Neural progenitor cell (in vitro differentiated cells): ENCODE data around the gene ZNF189.

ENCODE experiments used
- EZH2 ChIP-seq: fragments of 200-600 bp; sonication (generic); IDR thresholded peaks from 2 replicates; pipeline ENCODE4 v1.6.1; 2017; ENCODE audit warnings: antibody characterized with exemption, mild to moderate bottlenecking, moderate library complexity
- EZH2phosphoT487 ChIP-seq: fragments of 200-600 bp; sonication (generic); IDR thresholded peaks from 2 replicates; pipeline ENCODE4 v1.6.1; 2017; ENCODE audit warnings: antibody characterized with exemption

- TF ChIP-seq EZH2, result no peak
- no peak for TF ChIP-seq EZH2phosphoT487
Observed at GRCh38 chr9:101362450-101362849, 36.2 kb upstream of the ZNF189 start.
